GM20431 (cell line): ENCODE measurements around the gene RAB11FIP3.

ENCODE experiments used
- in situ Hi-C: fragments of 300-500 bp; cut with MseI, MboI; formaldehyde crosslinking; loops from one replicate; pipeline ENCODE4 v1.15.0; 2020; ENCODE audit warnings: low sequenced_read_pairs; ENCODE audit not compliant: unreplicated experiment

RAB11FIP3 gene

GRCh38 chr16:508884-509736 is 83.7 kb downstream of the RAB11FIP3 start:
- in situ Hi-C loops: no loop called here

DNA sequence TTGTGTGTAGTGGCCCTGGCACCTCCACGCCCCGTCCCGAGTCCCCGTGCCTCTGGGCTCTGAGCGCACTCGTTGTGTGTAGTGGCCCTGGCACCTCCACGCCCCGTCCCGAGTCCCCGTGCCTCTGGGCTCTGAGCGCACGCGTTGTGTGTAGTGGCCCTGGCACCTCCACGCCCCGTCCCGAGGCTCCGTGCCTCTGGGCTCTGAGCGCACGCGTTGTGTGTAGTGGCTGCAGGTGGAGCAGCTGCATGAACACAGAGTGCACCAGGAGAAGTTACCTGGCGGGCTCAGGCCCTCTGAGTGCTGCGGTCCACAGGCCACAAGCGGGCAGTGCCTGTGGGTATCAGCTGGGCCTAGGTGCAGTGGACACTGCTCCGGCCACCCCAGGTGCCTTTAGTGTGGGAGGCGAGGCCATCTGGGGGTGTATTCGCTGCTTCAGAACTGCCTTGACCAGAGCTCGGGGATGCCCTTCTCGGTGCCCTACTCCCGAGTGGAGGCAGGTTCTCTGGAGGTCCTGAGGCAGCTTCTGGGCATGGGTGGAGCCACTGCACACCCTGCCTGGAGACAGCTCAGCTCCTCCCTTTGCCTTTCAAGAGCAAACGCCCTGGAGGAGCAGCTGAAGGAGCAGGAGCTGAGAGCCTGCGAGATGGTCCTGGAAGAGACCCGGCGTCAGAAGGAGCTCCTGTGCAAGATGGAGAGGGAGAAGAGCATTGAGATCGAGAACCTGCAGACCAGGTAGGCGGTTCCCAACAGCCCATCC is 84.8 kb downstream of the RAB11FIP3 start:
- in situ Hi-C loops: no loop called here

DNA sequence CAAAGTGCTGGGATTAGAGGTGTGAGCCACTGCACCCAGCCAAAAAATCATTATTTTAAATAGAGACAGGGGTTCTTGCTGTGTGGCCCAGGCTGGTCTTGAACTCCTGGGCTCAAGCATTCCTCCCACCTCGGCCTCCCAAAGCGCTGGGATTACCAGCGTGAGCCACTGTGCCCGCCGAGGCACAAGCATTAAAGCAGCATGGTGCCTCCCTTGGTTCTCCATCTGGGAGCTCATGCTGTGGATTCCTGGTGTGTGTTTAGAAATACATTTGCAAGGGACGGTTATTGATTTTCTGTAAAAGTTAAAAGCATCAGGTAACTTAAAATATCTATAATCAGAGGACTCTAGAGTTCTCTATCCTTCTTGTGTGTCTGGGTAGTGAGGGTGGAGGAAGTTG is 87.4 kb downstream of the RAB11FIP3 start:
- in situ Hi-C loops: no loop called here

- in situ Hi-C loops: no loop called here
Observed at GRCh38 chr16:513950-514349, 88.5 kb downstream of the RAB11FIP3 start.

GRCh38 chr16:515175-515938 is 89.9 kb downstream of the RAB11FIP3 start:
- in situ Hi-C loops: no loop called here

DNA sequence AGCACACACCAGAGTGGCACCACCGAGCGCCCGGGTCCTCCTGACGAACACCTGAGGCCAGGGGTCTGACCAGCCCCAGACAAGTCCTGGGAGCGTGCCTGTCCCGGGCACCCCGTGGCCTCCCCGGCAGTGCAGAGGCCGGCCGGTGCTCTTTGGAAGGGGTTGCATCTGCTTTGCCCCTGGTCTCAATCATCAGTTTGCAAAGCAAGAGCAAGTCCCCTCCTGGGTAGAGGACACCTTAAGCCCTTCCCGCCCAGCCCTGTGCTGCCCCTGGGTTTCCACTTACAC is 90.4 kb downstream of the RAB11FIP3 start:
- in situ Hi-C loops: no loop called here

- in situ Hi-C loops: no loop called here
Observed at GRCh38 chr16:516301-516700, 90.9 kb downstream of the RAB11FIP3 start.

DNA sequence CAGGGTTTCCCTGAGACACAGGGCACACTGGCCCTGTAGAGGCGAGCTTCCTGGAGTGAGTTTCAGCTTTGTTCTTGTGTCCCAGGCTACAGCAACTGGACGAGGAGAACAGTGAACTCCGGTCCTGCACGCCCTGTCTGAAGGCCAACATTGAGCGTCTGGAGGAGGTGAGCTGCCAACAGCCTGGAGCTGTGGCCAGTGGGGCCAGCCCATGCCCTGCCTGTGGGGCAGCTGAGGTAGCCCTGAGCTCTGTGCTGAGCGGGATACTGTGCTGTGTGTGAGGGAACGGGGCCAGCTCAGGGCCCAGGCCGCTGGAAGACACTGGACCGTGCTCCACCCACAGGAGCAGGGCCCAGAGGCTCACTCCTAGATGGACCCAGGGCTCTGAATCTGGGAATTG is 93.4 kb downstream of the RAB11FIP3 start:
- in situ Hi-C loops: no loop called here

GRCh38 chr16:519425-519824 is 94.0 kb downstream of the RAB11FIP3 start:
- in situ Hi-C loops: no loop called here

DNA sequence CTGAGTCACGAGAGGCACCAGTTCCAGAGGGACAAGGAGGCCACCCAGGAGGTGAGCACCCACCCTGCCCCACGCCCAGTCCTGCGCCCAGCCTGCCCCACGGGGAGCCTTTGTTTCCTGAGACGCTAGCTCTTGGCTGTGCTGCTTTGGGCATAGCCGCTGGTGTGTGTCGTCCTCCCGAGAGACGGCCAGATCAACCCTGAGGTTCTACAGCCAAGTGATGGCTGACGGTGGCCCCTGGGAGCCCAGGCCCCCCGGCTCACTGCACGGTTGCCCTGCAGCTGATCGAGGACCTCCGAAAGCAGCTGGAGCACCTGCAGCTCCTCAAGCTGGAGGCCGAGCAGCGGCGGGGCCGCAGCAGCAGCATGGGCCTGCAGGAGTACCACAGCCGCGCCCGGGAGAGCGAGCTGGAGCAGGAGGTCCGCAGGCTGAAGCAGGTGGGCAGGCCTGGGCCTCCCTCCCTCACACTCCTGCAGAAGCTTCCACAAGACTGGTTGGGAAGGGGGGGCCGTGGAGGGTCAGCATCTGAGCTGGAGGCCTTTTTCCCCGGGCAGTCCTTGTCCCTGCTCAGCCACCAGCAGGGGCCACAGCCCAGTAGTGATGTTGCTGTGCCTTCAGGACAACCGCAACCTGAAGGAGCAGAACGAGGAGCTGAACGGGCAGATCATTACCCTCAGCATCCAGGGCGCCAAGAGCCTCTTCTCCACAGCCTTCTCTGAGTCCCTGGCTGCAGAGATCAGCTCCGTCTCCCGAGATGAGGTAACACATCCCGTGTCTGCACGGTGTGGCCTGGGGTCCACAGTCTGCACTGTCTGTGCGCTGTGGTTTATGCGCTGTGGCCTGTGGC is 94.6 kb downstream of the RAB11FIP3 start:
- in situ Hi-C loops: no loop called here

DNA sequence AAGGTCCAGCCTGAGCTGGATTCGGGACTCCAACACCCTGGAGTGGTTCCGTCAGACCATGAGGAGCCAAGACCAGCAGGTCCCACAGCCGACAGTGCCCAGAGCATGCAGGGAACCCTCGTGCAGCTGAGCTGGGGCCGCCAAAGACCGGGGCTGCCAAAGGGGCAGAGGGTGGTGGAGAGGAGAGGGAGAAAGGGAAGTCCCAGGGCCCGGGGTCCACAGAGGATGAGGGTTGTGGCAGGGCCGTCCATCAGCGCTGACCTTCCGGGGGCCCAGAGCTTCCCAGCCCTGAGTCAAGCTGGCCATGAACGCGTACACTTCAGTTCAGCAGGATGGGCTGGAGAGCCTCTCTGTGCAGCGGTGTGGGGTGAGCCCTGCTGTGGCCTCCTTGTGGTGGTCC is 95.4 kb downstream of the RAB11FIP3 start:
- in situ Hi-C loops: no loop called here

DNA sequence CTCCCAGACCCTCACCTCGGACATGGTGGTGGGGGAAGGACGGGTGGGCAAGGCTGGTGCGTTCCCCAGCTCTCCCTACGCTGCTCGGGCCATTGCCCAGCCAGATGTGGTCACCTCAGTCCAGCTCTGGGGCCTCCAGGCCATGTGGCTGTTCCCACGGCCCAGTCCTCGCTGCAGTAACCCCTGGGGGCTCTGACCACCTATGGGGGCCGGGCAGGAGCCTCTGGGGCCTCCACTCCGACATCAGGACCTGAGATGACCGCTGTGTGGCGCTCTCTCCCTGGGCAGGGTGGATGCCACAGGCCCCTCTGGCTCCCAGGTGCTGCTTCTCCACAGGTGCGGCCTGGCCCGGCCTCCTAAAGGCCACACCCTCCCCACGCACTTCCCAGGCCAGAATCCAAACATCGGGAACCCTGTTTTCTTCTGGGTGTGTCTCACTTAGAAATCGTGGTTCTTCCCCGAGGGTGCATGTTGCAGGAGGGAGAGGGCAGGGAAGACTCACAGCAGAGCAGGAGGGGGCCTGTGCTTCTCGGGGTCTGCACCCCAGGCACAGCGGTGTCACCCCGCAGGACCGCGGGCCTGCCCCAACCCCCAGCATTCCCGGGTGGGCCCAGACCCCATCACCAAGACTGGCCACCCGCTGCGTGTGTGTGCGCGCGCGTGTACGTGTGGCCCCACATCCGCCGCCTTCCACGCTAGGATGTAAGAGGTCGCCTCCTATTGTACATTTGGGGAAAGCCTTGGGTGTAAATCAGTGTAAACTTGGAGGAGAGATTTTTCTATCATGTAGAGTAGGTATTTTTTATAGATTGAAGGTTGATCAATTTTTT is 96.1 kb downstream of the RAB11FIP3 start:
- in situ Hi-C loops: no loop called here

GRCh38 chr16:522320-523096 is 97.1 kb downstream of the RAB11FIP3 start:
- in situ Hi-C loops: no loop called here

DNA sequence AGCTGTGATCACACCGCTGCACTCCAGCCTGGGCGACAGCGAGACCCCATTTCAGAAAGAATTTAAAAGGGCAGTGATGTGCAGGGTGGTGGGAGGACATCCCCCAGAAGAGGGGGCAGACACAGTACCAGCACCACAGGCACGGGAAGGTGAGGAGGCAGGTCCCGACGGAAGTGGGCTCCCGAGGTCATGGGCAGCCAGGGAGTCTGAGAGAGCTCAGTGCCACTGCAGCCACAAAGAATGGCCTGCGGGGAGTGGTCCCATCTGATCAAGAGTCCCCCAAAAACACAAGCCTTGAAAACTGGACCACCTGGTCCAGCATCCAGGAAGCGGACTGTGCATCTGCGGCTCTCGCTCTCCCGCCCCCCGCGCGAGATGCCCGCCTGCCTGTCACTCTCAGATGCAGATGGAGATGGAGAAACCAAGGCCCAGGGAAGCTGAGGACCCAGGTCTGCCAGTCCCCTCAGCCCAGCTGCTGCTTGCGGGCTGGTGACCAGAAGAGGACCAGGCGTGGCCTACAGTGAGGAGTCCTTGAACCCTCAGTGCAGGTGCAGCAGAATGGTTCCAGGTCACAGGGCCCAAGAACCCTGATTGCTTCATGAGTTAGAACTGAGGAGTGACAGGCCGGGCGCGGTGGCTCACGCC is 97.8 kb downstream of the RAB11FIP3 start:
- in situ Hi-C loops: no loop called here

DNA sequence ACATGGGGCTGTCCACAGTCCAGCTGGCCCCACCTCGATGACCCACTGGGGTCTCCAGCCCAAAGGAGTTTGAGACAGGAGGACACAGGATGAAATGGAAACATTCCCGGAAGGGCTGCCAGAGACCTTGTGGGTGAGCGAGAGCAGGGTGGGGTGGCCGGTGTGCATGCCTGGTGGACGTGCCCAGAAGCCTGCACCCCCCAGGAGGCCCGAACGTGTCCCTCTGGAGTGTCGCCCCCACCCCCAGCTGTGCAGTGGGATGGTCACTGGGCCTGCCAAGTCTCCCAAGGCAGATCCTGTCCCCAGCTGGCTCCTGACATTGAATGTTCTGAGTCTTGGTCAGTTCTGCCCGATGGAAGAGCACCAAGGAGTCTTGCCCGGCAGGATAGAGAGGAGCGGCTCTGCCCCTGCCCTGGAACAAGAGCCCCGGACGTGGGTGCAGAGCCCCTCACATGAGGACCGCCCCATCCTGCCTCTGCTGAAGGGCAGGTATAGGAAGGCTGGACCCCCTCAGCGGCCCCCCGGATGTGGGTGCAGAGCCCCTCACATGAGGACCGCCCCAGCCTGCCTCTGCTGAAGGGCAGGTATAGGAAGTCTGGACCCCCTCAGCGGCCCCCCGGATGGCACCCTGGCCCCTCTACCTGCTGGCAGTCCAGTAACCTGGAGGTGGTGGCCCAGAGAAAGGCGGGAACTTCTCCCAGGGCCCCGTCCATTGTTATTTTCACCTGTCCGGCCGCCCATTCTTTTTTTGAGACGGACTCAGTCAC is 99.0 kb downstream of the RAB11FIP3 start:
- in situ Hi-C loops: no loop called here

- in situ Hi-C loops: no loop called here
Observed at GRCh38 chr16:525123-525519, 99.7 kb downstream of the RAB11FIP3 start.

- in situ Hi-C loops: no loop called here
Observed at GRCh38 chr16:525520-526180, 100.2 kb downstream of the RAB11FIP3 start.
